HG03025 (cell line): ENCODE data around the gene ATG2A.
"Not testable (repeated sequence)": the region's sequence is repeated elsewhere in the genome, so short reads cannot be mapped to it uniquely, and the experiment has no call there.

ENCODE experiments used
- ATAC-seq: cut with Tn5 transposase; IDR thresholded peaks from one replicate; pipeline ENCODE4 v1.9.1; 2021; ENCODE audit warnings: mild to moderate bottlenecking, moderate library complexity; ENCODE audit not compliant: unreplicated experiment, low FRiP score

Gene ATG2A

GRCh38 chr11:64858467-64859263, 58.3 kb downstream of the ATG2A start:
- no peak for ATAC-seq

GRCh38 chr11:64857485-64857884, 59.5 kb downstream of the ATG2A start:
- ATAC-seq = no peak

GRCh38 chr11:64856382-64857227, 60.4 kb downstream of the ATG2A start:
- no peak for ATAC-seq

- ATAC-seq = no peak
These were observed 61.3 kb downstream of the ATG2A start for GRCh38 chr11:64855596-64856304.

- ATAC-seq = no peak
These were observed 62.2 kb downstream of the ATG2A start for GRCh38 chr11:64854534-64855502.

- no peak for ATAC-seq
These were observed 62.9 kb downstream of the ATG2A start for GRCh38 chr11:64854157-64854533.

- no peak for ATAC-seq
These were observed 63.3 kb downstream of the ATG2A start for GRCh38 chr11:64853709-64854108.

- ATAC-seq = no peak
These were observed 64.1 kb downstream of the ATG2A start for GRCh38 chr11:64852804-64853509.

- no peak for ATAC-seq
These were observed 65.1 kb downstream of the ATG2A start for GRCh38 chr11:64851831-64852351.

- ATAC-seq = peak; percentile 54
These were observed 65.9 kb downstream of the ATG2A start for GRCh38 chr11:64850979-64851567.

GRCh38 chr11:64849598-64850356, 67.2 kb downstream of the ATG2A start:
- ATAC-seq = no peak

- no peak for ATAC-seq
These were observed 68.0 kb downstream of the ATG2A start for GRCh38 chr11:64848826-64849597.

- ATAC-seq = no peak
These were observed 68.7 kb downstream of the ATG2A start for GRCh38 chr11:64848214-64848825.

- ATAC-seq = no peak
These were observed 69.9 kb downstream of the ATG2A start for GRCh38 chr11:64846998-64847666.

- not testable (repeated sequence) for ATAC-seq
These were observed 71.3 kb downstream of the ATG2A start for GRCh38 chr11:64845776-64846129.

GRCh38 chr11:64845129-64845775, 71.8 kb downstream of the ATG2A start:
- ATAC-seq = no peak
